Caco-2 (cell line): ENCODE measurements around the gene PRRT4. TPM values are rescaled to one million over a fixed set of nuclear protein-coding genes. Genes with fewer than 3 reads are reported as not detected.

Experiments used
- BruUV-seq: library from RNA; stranded (reverse); fragments of 400-500 nt; replicated peaks from 2 replicates; lab custom pipeline; 2021; lab: Mats Ljungman, UMichigan
- CTCF ChIA-PET: fragments of 300-600 bp; sonication (Branson Sonifier 250); formaldehyde crosslinking; loops from one replicate; lab custom pipeline; 2022; ENCODE audit warnings: antibody characterized with exemption; lab: Charles Lee
- POLR2A ChIA-PET: fragments of 300-600 bp; sonication (Branson Sonifier 250); formaldehyde crosslinking; loops from one replicate; lab custom pipeline; 2022; ENCODE audit warnings: antibody characterized with exemption; lab: Charles Lee
- DNase-seq, 2 experiments: peaks; one replicate each; pipeline versions ENCODE4 v3.0.0 to v3.0.0-alpha.2; 2020 to 2022
- H3K27me3 ChIP-seq: replicated peaks from 2 replicates; pipeline ENCODE4 v1.6.0; 2011; ENCODE audit warnings: low read length; ENCODE audit not compliant: control insufficient read depth, insufficient read depth
- H3K36me3 ChIP-seq: 2 replicates; pipeline ENCODE4 v1.5.1; 2011; ENCODE audit warnings: low read length; ENCODE audit not compliant: control insufficient read depth, insufficient read depth
- H3K4me1 ChIP-seq: fragments of 250-450 bp; sonication (Bioruptor Pico); 2 replicates; pipeline ENCODE4 v1.5.1; 2020; ENCODE audit warnings: mild to moderate bottlenecking
- H3K4me3 ChIP-seq: 2 replicates; pipeline ENCODE4 v1.5.1; 2011; ENCODE audit warnings: low read depth, mild to moderate bottlenecking, control low read depth, low read length
- H3K9me3 ChIP-seq: fragments of 250-450 bp; sonication (Bioruptor Pico); 2 replicates; pipeline ENCODE4 v1.5.1; 2020; ENCODE audit warnings: mild to moderate bottlenecking, moderate library complexity
- H3K27ac Mint-ChIP-seq: one replicate; pipeline ENCODE4 v1.8.0; 2022; ENCODE audit warnings: mixed read lengths; ENCODE audit not compliant: unreplicated experiment
- H3K27me3 Mint-ChIP-seq: one replicate; pipeline ENCODE4 v1.8.0; 2022; ENCODE audit warnings: mixed read lengths; ENCODE audit not compliant: insufficient read depth, unreplicated experiment
- H3K36me3 Mint-ChIP-seq: one replicate; pipeline ENCODE4 v1.8.0; 2022; ENCODE audit warnings: mild to moderate bottlenecking, mixed read lengths; ENCODE audit not compliant: insufficient read depth, unreplicated experiment
- H3K4me1 Mint-ChIP-seq: one replicate; pipeline ENCODE4 v1.8.0; 2022; ENCODE audit warnings: low read depth, mixed read lengths; ENCODE audit not compliant: unreplicated experiment
- H3K4me3 Mint-ChIP-seq: one replicate; pipeline ENCODE4 v1.8.0; 2022; ENCODE audit warnings: mild to moderate bottlenecking, moderate library complexity, mixed read lengths; ENCODE audit not compliant: unreplicated experiment
- H3K9me3 Mint-ChIP-seq: one replicate; pipeline ENCODE4 v1.8.0; 2022; ENCODE audit warnings: mixed read lengths; ENCODE audit not compliant: unreplicated experiment
- intact Hi-C: fragments of 100-400 bp; cut with micrococcal nuclease; formaldehyde crosslinking; loops from one replicate; pipeline ENCODE4 v1.10.0; 2022; ENCODE audit not compliant: unreplicated experiment
- total RNA-seq: library from RNA; stranded (reverse); gene quantifications from 2 replicates; pipeline ENCODE4 v1.2.3, GENCODE V29; 2022
- TF ChIP-seq, protein P1 (sequence below), 2 experiments: fragments of 200-600 bp in 1 of 2; IDR thresholded peaks; 1 replicate in 1 of 2; 2 replicates in 1 of 2; pipeline versions ENCODE4 v1.5.1 to v1.8.0; 2011 to 2022; ENCODE audit warnings: antibody characterized with exemption in 1 of 2, control low read depth in 1 of 2, inconsistent platforms in 1 of 2, low read depth in 1 of 2, low read length in 1 of 2, mild to moderate bottlenecking in 1 of 2, moderate library complexity in 1 of 2; ENCODE audit not compliant: insufficient read depth in 1 of 2, severe bottlenecking in 1 of 2, unreplicated experiment in 1 of 2

PRRT4 gene
- total RNA-seq, 1 experiment from 2014 or later, result 0.43 TPM

GRCh38 chr7:128341733-128342132 is 19.8 kb downstream of the PRRT4 start:
- Histone ChIP-seq H3K4me1 (no peaks in the 10 kb centered on the region), H3K36me3 (no peaks in the 10 kb centered on the region; the same call in 1 of the 2 replicates), H3K27me3 (no peaks in the 10 kb centered on the region), H3K9me3 (no peaks in the 10 kb centered on the region), H3K4me3 (no peak overlapping the region)
- DNase-seq, result no peak
- Mint-ChIP-seq H3K27me3 (no peaks in the 10 kb centered on the region), H3K4me3 (peak overlapping the region; percentile 72), H3K36me3 (peaks cover 22% of the 10 kb centered on the region), H3K27ac (no peak overlapping the region), H3K9me3 (no peaks in the 10 kb centered on the region), H3K4me1 (peaks cover 8% of the 10 kb centered on the region)
- TF ChIP-seq, protein P1, sequence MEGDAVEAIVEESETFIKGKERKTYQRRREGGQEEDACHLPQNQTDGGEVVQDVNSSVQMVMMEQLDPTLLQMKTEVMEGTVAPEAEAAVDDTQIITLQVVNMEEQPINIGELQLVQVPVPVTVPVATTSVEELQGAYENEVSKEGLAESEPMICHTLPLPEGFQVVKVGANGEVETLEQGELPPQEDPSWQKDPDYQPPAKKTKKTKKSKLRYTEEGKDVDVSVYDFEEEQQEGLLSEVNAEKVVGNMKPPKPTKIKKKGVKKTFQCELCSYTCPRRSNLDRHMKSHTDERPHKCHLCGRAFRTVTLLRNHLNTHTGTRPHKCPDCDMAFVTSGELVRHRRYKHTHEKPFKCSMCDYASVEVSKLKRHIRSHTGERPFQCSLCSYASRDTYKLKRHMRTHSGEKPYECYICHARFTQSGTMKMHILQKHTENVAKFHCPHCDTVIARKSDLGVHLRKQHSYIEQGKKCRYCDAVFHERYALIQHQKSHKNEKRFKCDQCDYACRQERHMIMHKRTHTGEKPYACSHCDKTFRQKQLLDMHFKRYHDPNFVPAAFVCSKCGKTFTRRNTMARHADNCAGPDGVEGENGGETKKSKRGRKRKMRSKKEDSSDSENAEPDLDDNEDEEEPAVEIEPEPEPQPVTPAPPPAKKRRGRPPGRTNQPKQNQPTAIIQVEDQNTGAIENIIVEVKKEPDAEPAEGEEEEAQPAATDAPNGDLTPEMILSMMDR (IDR thresholded peaks at IDR 0.05; ENCODE audit: insufficient read depth in 1 of 2, low read depth in 1 of 2, low read length in 1 of 2, severe bottlenecking in 1 of 2, unreplicated experiment in 1 of 2), result no peak
- CTCF ChIA-PET, result no interaction called here
- intact Hi-C loops, result no loop called here
- no TSS peak for BruUV-seq
- POLR2A ChIA-PET, result no interaction called here

GRCh38 chr7:128335730-128336129 is 25.8 kb downstream of the PRRT4 start:
- H3K27me3 Mint-ChIP-seq, result no peaks in the 10 kb centered on the region
- H3K36me3 Mint-ChIP-seq, result peaks cover 69% of the 10 kb centered on the region
- Histone ChIP-seq H3K27me3 (no peaks in the 10 kb centered on the region), H3K9me3 (no peaks in the 10 kb centered on the region), H3K36me3 (no peaks in the 10 kb centered on the region), H3K4me3 (no peak overlapping the region), H3K4me1 (no peaks in the 10 kb centered on the region)
- H3K9me3 Mint-ChIP-seq, result no peaks in the 10 kb centered on the region
- H3K4me3 Mint-ChIP-seq, result no peak overlapping the region
- POLR2A ChIA-PET, result no interaction called here
- no peaks in the 10 kb centered on the region for H3K4me1 Mint-ChIP-seq
- no TSS peak for BruUV-seq
- CTCF ChIA-PET, result no interaction called here
- no peak overlapping the region for H3K27ac Mint-ChIP-seq
- intact Hi-C loops, result no loop called here
- DNase-seq, result no peak
- TF ChIP-seq, protein P1 (IDR thresholded peaks at IDR 0.05; ENCODE audit: insufficient read depth in 1 of 2, low read depth in 1 of 2, low read length in 1 of 2, severe bottlenecking in 1 of 2, unreplicated experiment in 1 of 2), result no peak

- Histone ChIP-seq H3K27me3 (no peaks in the 10 kb centered on the region), H3K4me3 (no peak overlapping the region), H3K4me1 (no peaks in the 10 kb centered on the region), H3K36me3 (no peaks in the 10 kb centered on the region; the same call in 1 of the 2 replicates), H3K9me3 (no peaks in the 10 kb centered on the region)
- no peak overlapping the region for H3K4me3 Mint-ChIP-seq
- H3K27me3 Mint-ChIP-seq, result no peaks in the 10 kb centered on the region
- DNase-seq, result no peak
- ChIA-PET CTCF (no interaction called here), POLR2A (no interaction called here)
- H3K9me3 Mint-ChIP-seq, result no peaks in the 10 kb centered on the region
- no TSS peak for BruUV-seq
- intact Hi-C loops, result loop anchor here (5.0 kb wide), 1 partner anchor 67 kb away; no protein-coding TSS in a partner anchor
- peaks cover 81% of the 10 kb centered on the region for H3K36me3 Mint-ChIP-seq
- H3K27ac Mint-ChIP-seq, result no peak overlapping the region
- H3K4me1 Mint-ChIP-seq, result no peaks in the 10 kb centered on the region
- TF ChIP-seq, protein P1 (IDR thresholded peaks at IDR 0.05; ENCODE audit: insufficient read depth in 1 of 2, low read depth in 1 of 2, low read length in 1 of 2, severe bottlenecking in 1 of 2, unreplicated experiment in 1 of 2), result no peak
Measured at GRCh38 chr7:128324368-128324680, 37.2 kb downstream of the PRRT4 start.
